Stimulated activated CD4-positive, alpha-beta T cell treated with anti-CD3 and anti-CD28 coated beads, Interleukin-4, amount 100 ng/mL, for 48 hours (primary cell): ENCODE results near the gene RAB28.

ENCODE experiments used
- DNase-seq, 2 donors: peaks; one replicate each; pipeline ENCODE4 v3.0.0-alpha.2; 2020; ENCODE audit warnings: low read depth in 2 of 2

Gene RAB28

DNA sequence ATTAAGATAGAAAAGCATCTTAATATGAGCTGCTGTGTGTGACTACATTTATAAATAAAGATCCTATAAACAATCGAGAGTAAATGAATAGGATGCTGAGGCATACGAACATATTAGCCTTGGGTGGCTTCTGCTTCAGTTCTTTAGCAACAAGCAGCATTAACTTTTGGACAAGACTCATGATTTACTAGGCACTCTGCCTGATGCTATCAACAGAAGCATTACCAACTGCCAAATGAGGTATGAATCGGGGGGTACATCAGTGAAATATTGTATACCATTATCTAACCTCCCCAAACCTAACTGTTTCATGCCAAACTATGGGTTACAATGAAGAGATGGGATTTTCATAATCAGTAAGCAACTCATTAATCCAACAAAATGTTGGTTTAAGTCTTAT, 113.1 kb downstream of the RAB28 start:
- no peak for DNase-seq

DNA sequence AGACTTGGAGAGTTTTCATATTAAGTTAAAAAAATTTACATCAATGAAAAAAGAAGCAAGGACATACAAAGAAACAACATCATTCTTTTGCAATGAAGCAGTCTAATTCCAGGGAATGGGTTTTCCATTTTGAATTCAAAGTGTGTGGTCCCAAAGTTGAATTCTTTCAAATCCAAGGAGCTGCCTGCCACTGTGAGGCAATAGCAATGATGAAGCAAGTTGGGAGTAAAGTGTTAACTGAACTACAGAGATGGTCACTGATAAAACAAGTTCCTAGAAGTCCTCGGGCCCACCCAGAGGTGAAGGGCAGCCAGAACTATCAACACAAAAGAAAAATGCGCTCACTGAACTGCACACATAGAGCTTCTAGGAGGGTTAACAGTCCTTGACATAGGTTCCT, 115.9 kb downstream of the RAB28 start:
- DNase-seq = no peak

DNA sequence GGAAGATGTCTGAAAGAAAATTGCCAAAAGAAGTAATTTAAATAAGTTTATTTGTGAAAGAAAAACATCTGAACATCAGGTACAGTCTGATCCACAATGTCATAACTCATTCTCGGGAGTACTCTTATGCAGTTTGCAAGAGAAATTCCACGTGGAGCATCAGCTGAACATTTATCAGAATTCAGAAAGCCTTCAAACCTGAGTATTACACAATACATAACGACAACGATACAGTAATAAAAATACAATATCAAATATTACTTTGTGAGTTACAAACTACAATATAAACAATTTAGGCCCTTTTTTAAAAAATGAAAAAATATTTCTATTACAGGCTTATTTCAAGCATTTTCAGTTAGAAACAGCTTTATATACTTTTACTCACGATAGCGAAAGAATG, 116.4 kb downstream of the RAB28 start:
- no peak for DNase-seq

- no peak for DNase-seq
Observed at GRCh38 chr4:13367244-13367643, 116.9 kb downstream of the RAB28 start.

DNA sequence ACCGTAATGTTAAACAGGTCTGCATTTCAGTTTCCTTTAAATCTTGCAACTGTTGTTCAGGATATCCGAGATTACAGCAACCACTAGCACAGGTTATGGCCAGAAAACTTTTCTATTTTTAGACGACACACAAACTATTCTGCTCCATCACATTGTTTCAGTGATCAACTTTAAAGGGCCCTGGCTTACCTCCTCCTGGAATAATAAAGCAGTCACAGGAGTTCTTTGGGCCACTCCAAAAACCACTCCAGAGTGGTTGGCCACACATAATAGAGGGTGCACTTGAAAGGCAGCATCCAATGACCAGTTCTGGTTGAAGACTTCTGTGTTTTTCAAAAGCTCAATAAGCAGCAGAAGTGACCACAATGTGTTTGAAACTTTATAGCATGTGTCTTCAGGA, 118.9 kb downstream of the RAB28 start:
- DNase-seq = no peak

- no peak for DNase-seq
Observed at GRCh38 chr4:13364653-13365052, 119.5 kb downstream of the RAB28 start.

DNA sequence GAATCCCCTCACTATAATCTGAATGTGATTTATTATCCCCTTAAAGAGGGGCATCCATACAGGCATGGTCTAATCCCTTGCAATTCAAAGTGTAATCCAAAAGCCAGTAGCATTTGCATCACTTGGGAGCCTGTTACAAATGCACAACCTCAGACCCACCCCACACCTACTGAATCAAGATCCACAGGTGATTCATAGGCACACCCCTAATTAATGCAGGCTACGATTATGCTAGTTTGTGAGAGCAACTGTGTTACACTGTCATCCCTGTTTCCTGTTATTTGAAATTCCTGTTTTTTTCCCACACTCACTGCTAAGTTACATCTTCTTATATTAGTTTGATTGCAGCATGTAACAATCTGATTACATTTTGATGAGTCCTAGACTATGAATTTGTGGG, 120.0 kb downstream of the RAB28 start:
- DNase-seq = no peak

DNA sequence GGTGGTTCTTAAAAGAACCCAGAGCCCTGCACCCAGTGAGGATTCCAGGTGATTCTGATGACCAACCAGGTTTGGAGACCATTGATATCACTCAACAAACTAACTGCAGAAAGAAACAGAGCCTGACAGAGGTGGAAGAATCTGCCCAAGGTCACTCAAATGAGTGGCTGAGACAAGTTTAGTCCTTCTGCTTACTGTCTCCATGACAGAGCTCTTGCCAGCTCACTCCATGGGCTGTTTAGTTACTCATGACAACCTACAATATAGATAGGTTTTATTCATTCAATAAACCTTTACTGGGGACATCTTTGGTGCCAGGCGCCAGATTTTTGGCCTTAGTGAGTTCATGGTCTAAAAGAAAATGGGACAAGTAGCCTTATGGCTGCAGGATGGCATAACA, 124.3 kb downstream of the RAB28 start:
- no peak for DNase-seq

- DNase-seq = no peak
Observed at GRCh38 chr4:13355111-13355880, 128.8 kb downstream of the RAB28 start.

DNA sequence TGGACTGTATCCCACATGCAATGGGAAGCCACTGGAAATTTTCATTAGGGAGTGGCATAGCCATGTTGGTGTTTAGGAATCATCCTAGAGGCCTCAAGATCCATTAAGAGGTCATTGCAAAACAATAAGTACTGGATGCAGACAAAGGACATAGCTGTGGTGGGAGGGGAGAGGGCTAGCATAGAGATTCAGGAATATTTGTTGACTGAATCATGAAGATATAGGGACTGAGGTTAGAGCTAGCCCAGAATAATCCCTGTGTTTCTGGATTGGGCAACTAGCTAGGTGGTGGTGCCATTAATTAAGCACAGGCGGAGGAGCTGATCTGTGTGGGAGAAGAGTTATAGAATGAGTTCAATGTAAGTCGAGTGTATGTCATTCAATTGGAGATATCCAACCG, 135.0 kb downstream of the RAB28 start:
- DNase-seq = no peak

DNA sequence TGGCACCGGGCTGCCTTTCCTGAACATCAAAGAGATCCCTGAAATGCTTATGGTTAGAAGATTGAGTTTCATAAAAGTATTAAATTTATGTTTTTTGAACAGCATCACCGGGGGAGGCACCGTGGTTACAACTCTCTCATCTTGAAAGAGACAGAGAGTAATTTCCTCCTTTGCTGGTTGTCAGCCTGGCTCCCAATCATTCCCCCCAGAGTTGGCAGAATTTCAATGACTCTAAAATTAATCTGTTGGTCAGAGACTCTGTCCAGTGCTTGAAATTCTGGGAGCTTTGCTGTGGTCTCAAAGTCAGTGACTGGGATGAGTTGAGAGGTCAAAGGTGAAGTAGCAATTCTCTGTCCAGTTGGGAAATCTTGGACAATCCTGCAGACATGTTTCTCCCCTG, 135.9 kb downstream of the RAB28 start:
- no peak for DNase-seq

GRCh38 chr4:13347517-13348125, 136.5 kb downstream of the RAB28 start:
- no peak for DNase-seq

DNA sequence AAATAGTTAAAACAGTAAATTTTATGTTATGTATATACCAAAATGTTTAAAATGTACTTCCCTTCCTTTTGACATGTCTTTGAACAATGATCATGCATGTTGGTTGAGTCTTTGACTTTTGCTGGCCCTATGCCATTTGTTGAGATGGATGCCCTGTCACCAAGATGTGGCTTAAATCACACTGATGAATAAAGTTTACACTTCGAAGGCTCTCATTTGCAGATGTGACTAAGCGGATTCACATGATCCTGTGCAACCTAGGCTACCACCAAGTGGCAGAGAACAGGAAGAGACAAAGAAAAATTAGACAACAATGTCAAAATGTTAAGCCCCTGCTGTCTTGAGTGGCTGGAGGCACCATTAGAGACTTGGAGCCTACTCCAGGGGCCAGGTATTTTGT, 139.9 kb downstream of the RAB28 start:
- no peak for DNase-seq

GRCh38 chr4:13340672-13341071, 143.5 kb downstream of the RAB28 start:
- DNase-seq = no peak

DNA sequence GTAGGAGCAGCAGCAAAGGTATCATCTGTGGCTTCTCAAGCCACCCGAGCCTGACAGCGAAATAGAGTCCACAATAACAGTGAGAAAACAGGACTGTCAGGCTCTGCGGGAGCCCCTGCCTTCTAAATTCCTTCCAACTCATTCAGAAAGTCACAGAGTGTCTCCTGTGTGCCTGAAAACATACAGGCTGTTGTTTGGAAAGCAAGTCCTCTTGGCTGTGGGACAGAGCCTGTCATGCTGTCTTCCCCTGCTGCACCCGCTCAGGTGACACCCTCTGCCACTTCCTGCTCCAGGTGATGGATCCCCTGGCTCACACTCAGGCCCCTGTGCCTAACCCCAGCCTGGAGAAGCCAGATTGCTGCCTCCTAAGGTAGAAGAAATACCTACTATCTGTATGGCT, 152.3 kb downstream of the RAB28 start:
- no peak for DNase-seq

GRCh38 chr4:13329963-13330362, 154.2 kb downstream of the RAB28 start:
- no peak for DNase-seq

DNA sequence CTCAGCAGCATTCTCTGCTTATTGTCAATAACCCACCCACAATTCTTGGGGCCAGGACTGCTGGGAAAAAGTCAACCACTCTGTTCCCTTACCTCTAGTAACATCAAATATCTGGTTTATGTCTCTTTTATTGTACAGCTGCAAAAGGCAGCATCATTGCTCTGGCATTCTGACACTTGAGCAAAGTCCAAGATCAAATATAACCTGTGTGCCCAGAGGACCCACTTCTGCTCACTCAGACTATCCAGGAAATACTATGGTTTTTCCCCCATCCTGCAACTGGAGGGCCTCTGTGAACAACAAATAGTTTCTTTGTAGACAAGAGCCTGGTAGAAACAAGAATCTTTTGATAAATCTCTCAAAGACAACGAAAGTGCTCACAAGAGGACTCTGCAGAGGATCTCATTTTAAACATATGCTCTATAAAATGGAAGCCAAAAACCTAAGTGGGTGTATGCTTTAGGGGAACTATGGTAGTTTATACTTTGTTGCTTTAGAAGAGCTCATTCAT, 154.7 kb downstream of the RAB28 start:
- DNase-seq = no peak

DNA sequence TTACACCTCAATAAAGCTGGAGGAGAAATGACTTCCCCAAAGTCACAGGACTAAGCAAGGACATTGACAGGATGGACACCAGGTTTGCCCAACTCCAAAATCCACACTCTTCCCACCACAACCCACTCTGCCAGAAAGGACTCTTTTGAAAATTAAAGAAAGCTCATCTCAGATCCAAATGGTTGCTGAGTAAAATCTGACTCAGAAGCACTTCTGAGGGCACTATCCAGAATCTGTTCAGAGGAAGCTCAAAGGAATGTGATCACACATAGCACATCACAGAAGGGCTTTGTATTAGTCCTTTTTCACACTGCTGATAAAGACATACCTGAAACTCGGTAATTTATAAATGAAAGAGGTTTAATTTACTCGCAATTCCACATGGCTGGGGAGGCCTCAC, 155.5 kb downstream of the RAB28 start:
- DNase-seq = no peak

- DNase-seq = no peak
Observed at GRCh38 chr4:13327991-13328390, 156.1 kb downstream of the RAB28 start.

GRCh38 chr4:13325744-13326143, 158.4 kb downstream of the RAB28 start:
- no peak for DNase-seq

DNA sequence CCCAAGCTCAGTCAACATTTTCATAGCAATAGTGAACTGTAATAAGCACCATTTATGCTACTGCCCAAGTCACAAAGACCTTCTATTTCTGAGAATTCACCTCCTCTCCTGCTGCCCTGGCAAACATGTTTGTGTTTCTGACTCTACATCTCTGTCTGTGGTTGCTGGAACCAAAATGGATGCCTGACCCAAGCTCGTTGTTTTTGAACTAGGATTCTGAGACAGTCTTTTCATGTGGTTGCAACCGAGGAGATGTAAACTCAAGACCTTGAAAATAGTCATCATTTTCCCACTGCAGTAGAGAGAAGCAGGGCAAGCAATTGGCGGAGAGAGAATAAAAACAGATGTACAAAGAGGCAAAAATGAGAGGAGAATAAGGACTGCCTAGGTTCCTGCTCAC, 160.2 kb downstream of the RAB28 start:
- no peak for DNase-seq

DNA sequence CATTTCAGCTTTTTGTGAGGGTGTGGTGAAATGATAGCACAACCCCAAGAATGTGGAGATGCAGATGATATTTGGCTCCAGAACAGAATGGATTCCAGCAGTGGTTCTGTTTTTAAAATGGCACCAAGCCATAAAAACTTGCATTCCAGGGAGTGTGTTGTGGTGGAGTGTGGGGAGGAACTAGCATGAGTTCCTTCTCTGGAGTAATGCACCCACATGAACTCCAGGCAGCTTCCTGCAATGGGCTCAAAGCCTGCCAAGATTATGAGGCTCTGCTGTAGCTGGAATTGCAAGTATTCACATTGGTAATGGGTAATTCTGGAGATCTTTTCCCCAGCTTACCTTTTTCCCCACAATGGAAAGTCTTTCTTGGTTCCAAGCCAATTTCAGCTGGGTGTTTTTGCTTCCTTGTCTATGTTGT, 161.4 kb downstream of the RAB28 start:
- DNase-seq = no peak
